Measurements from ENCODE around the gene TRIP13.
A peak's percentile ranks its signal among the peaks of the same experiment; 100 is the strongest.

Gene TRIP13

GRCh38 chr5:889075-889710 is 3.5 kb upstream of the TRIP13 start:
- H3K27ac ChIP-seq (ENCODE audit: low read length): no peak overlapping the region
- H3K4me3 ChIP-seq (ENCODE audit: low read length): no peak overlapping the region
- no peak overlapping the region for H3K9ac ChIP-seq (ENCODE audit: low read length)
- no peaks in the 10 kb centered on the region for H3K9me3 ChIP-seq (ENCODE audit: control insufficient read depth, low read depth, low read length)
- H3K27me3 ChIP-seq (ENCODE audit: control insufficient read depth, insufficient read depth, low read length): no peaks in the 10 kb centered on the region
- H3K36me3 ChIP-seq (ENCODE audit: control insufficient read depth, low read depth, low read length): peaks cover 67% of the 10 kb centered on the region
- H3K4me1 ChIP-seq (ENCODE audit: control insufficient read depth, low read depth, low read length): no peaks in the 10 kb centered on the region

- Histone ChIP-seq H3K36me3 (ENCODE audit: control insufficient read depth, low read depth, low read length) (peaks cover 64% of the 10 kb centered on the region), H3K27ac (ENCODE audit: low read length) (no peak overlapping the region), H3K9ac (ENCODE audit: low read length) (peak overlapping the region; percentile 94), H3K27me3 (ENCODE audit: control insufficient read depth, insufficient read depth, low read length) (no peaks in the 10 kb centered on the region), H3K4me1 (ENCODE audit: control insufficient read depth, low read depth, low read length) (no peaks in the 10 kb centered on the region), H3K9me3 (ENCODE audit: control insufficient read depth, low read depth, low read length) (no peaks in the 10 kb centered on the region), H3K4me3 (ENCODE audit: low read length) (peak overlapping the region; percentile 97)
These were observed 1.4 kb upstream of the TRIP13 start for GRCh38 chr5:891117-891836.

GRCh38 chr5:891837-892393 is 769 bp upstream of the TRIP13 start:
- H3K9ac ChIP-seq (ENCODE audit: low read length): peak overlapping the region; percentile 94
- no peaks in the 10 kb centered on the region for H3K4me1 ChIP-seq (ENCODE audit: control insufficient read depth, low read depth, low read length)
- H3K27ac ChIP-seq (ENCODE audit: low read length): peak overlapping the region; percentile 81
- no peaks in the 10 kb centered on the region for H3K27me3 ChIP-seq (ENCODE audit: control insufficient read depth, insufficient read depth, low read length)
- H3K4me3 ChIP-seq (ENCODE audit: low read length): peak overlapping the region; percentile 97
- peaks cover 64% of the 10 kb centered on the region for H3K36me3 ChIP-seq (ENCODE audit: control insufficient read depth, low read depth, low read length)
- H3K9me3 ChIP-seq (ENCODE audit: control insufficient read depth, low read depth, low read length): no peaks in the 10 kb centered on the region

GRCh38 chr5:893137-893506 is 438 bp downstream of the TRIP13 start:
- Histone ChIP-seq H3K36me3 (ENCODE audit: control insufficient read depth, low read depth, low read length) (peaks cover 54% of the 10 kb centered on the region), H3K4me3 (ENCODE audit: low read length) (peak overlapping the region; percentile 97), H3K27me3 (ENCODE audit: control insufficient read depth, insufficient read depth, low read length) (no peaks in the 10 kb centered on the region), H3K9ac (ENCODE audit: low read length) (peak overlapping the region; percentile 94), H3K4me1 (ENCODE audit: control insufficient read depth, low read depth, low read length) (no peaks in the 10 kb centered on the region), H3K9me3 (ENCODE audit: control insufficient read depth, low read depth, low read length) (no peaks in the 10 kb centered on the region), H3K27ac (ENCODE audit: low read length) (no peak overlapping the region)

- Histone ChIP-seq H3K36me3 (ENCODE audit: control insufficient read depth, low read depth, low read length) (peaks cover 48% of the 10 kb centered on the region), H3K27me3 (ENCODE audit: control insufficient read depth, insufficient read depth, low read length) (no peaks in the 10 kb centered on the region), H3K27ac (ENCODE audit: low read length) (no peak overlapping the region)
These were observed 1.0 kb downstream of the TRIP13 start for GRCh38 chr5:893711-894110.

GRCh38 chr5:900781-901180 is 8.1 kb downstream of the TRIP13 start:
- H3K4me3 ChIP-seq (ENCODE audit: low read length): no peak overlapping the region
- no peak overlapping the region for H3K9ac ChIP-seq (ENCODE audit: low read length)
- H3K4me1 ChIP-seq (ENCODE audit: control insufficient read depth, low read depth, low read length): no peaks in the 10 kb centered on the region
- no peaks in the 10 kb centered on the region for H3K9me3 ChIP-seq (ENCODE audit: control insufficient read depth, low read depth, low read length)
- no peaks in the 10 kb centered on the region for H3K27me3 ChIP-seq (ENCODE audit: control insufficient read depth, insufficient read depth, low read length)
- H3K36me3 ChIP-seq (ENCODE audit: control insufficient read depth, low read depth, low read length): peaks cover 67% of the 10 kb centered on the region
- H3K27ac ChIP-seq (ENCODE audit: low read length): no peak overlapping the region

More at GRCh38 chr5:893711-894110, 1.0 kb downstream of the TRIP13 start:
- Histone ChIP-seq H3K9ac (ENCODE audit: low read length) (peak overlapping the region; percentile 94), H3K4me1 (ENCODE audit: control insufficient read depth, low read depth, low read length) (no peaks in the 10 kb centered on the region), H3K9me3 (ENCODE audit: control insufficient read depth, low read depth, low read length) (no peaks in the 10 kb centered on the region), H3K4me3 (ENCODE audit: low read length) (peak overlapping the region; percentile 97)

GRCh38 chr5:902129-902916 is 9.6 kb downstream of the TRIP13 start:
- H3K36me3 ChIP-seq (ENCODE audit: control insufficient read depth, low read depth, low read length): peaks cover 66% of the 10 kb centered on the region
- H3K27me3 ChIP-seq (ENCODE audit: control insufficient read depth, insufficient read depth, low read length): no peaks in the 10 kb centered on the region
- no peak overlapping the region for H3K4me3 ChIP-seq (ENCODE audit: low read length)
- H3K4me1 ChIP-seq (ENCODE audit: control insufficient read depth, low read depth, low read length): no peaks in the 10 kb centered on the region
- H3K9ac ChIP-seq (ENCODE audit: low read length): no peak overlapping the region
- no peak overlapping the region for H3K27ac ChIP-seq (ENCODE audit: low read length)
- no peaks in the 10 kb centered on the region for H3K9me3 ChIP-seq (ENCODE audit: control insufficient read depth, low read depth, low read length)

- Histone ChIP-seq H3K9ac (ENCODE audit: low read length) (no peak overlapping the region), H3K4me1 (ENCODE audit: control insufficient read depth, low read depth, low read length) (no peaks in the 10 kb centered on the region), H3K9me3 (ENCODE audit: control insufficient read depth, low read depth, low read length) (no peaks in the 10 kb centered on the region), H3K36me3 (ENCODE audit: control insufficient read depth, low read depth, low read length) (peaks cover 78% of the 10 kb centered on the region), H3K4me3 (ENCODE audit: low read length) (no peak overlapping the region), H3K27ac (ENCODE audit: low read length) (no peak overlapping the region), H3K27me3 (ENCODE audit: control insufficient read depth, insufficient read depth, low read length) (no peaks in the 10 kb centered on the region)
These were observed 11.0 kb downstream of the TRIP13 start for GRCh38 chr5:903756-904096.

- peaks cover 82% of the 10 kb centered on the region for H3K36me3 ChIP-seq (ENCODE audit: control insufficient read depth, low read depth, low read length)
These were observed 12.5 kb downstream of the TRIP13 start for GRCh38 chr5:905139-905642.

GRCh38 chr5:907366-907910 is 14.8 kb downstream of the TRIP13 start:
- H3K27ac ChIP-seq (ENCODE audit: low read length): no peak overlapping the region
- no peak overlapping the region for H3K4me3 ChIP-seq (ENCODE audit: low read length)
- no peaks in the 10 kb centered on the region for H3K9me3 ChIP-seq (ENCODE audit: control insufficient read depth, low read depth, low read length)
- peaks cover 60% of the 10 kb centered on the region for H3K36me3 ChIP-seq (ENCODE audit: control insufficient read depth, low read depth, low read length)
- no peaks in the 10 kb centered on the region for H3K4me1 ChIP-seq (ENCODE audit: control insufficient read depth, low read depth, low read length)
- no peaks in the 10 kb centered on the region for H3K27me3 ChIP-seq (ENCODE audit: control insufficient read depth, insufficient read depth, low read length)
- H3K9ac ChIP-seq (ENCODE audit: low read length): no peak overlapping the region

More at GRCh38 chr5:905139-905642, 12.5 kb downstream of the TRIP13 start:
- H3K4me3 ChIP-seq (ENCODE audit: low read length): no peak overlapping the region
- H3K27ac ChIP-seq (ENCODE audit: low read length): no peak overlapping the region
- no peak overlapping the region for H3K9ac ChIP-seq (ENCODE audit: low read length)
- H3K27me3 ChIP-seq (ENCODE audit: control insufficient read depth, insufficient read depth, low read length): no peaks in the 10 kb centered on the region
- no peaks in the 10 kb centered on the region for H3K4me1 ChIP-seq (ENCODE audit: control insufficient read depth, low read depth, low read length)
- no peaks in the 10 kb centered on the region for H3K9me3 ChIP-seq (ENCODE audit: control insufficient read depth, low read depth, low read length)

- Histone ChIP-seq H3K36me3 (ENCODE audit: control insufficient read depth, low read depth, low read length) (peaks cover 56% of the 10 kb centered on the region), H3K4me3 (ENCODE audit: low read length) (no peak overlapping the region), H3K27ac (ENCODE audit: low read length) (no peak overlapping the region), H3K27me3 (ENCODE audit: control insufficient read depth, insufficient read depth, low read length) (no peaks in the 10 kb centered on the region), H3K4me1 (ENCODE audit: control insufficient read depth, low read depth, low read length) (no peaks in the 10 kb centered on the region), H3K9me3 (ENCODE audit: control insufficient read depth, low read depth, low read length) (no peaks in the 10 kb centered on the region), H3K9ac (ENCODE audit: low read length) (no peak overlapping the region)
These were observed 15.5 kb downstream of the TRIP13 start for GRCh38 chr5:908172-908571.

Data from iPS-18a (cell line).